Neural cell (in vitro differentiated cells): ENCODE measurements around the gene PUM1. TPM values are rescaled to one million over a fixed set of nuclear protein-coding genes. Genes with fewer than 3 reads are reported as not detected.
"Not testable (repeated sequence)": the region's sequence is repeated elsewhere in the genome, so short reads cannot be mapped to it uniquely, and the experiment has no call there.

Experiments
- H2AFZ ChIP-seq: fragments of 200-600, 300-800 bp; sonication (generic), shearing (Covaris generic); 2 replicates; pipeline ENCODE4 v1.6.0; 2014; ENCODE audit warnings: low read depth, mild to moderate bottlenecking, antibody characterized with exemption, low read length, moderate library complexity
- H3F3A ChIP-seq: fragments of 200-600 bp; shearing (Covaris generic); 2 replicates; pipeline ENCODE4 v1.6.1; 2016; ENCODE audit warnings: mild to moderate bottlenecking, moderate library complexity, mixed read lengths, antibody characterized with exemption, low read length; ENCODE audit not compliant: insufficient read depth, poor library complexity, severe bottlenecking
- H3K27ac ChIP-seq: fragments of 200-600, 300-800 bp; sonication (generic), shearing (Covaris generic); 2 replicates; pipeline ENCODE4 v1.5.1; 2014; ENCODE audit warnings: mild to moderate bottlenecking, low read length, moderate library complexity
- H3K27me3 ChIP-seq: fragments of 300-800, 200-600 bp; sonication (generic), shearing (Covaris generic); 2 replicates; pipeline ENCODE4 v1.6.0; 2014; ENCODE audit warnings: mild to moderate bottlenecking, low read depth, low read length, moderate library complexity; ENCODE audit not compliant: insufficient read depth
- H3K36me3 ChIP-seq: fragments of 300-800, 200-600 bp; sonication (generic), shearing (Covaris generic); 2 replicates; pipeline ENCODE4 v1.5.1; 2014; ENCODE audit warnings: mild to moderate bottlenecking, antibody characterized with exemption, low read length, moderate library complexity; ENCODE audit not compliant: insufficient read depth
- H3K4me2 ChIP-seq: fragments of 300-800, 200-600 bp; sonication (generic), shearing (Covaris generic); 2 replicates; pipeline ENCODE4 v1.6.0; 2014; ENCODE audit warnings: mild to moderate bottlenecking, low read length
- H3K4me3 ChIP-seq: fragments of 300-800, 200-600 bp; sonication (generic), shearing (Covaris generic); 2 replicates; pipeline ENCODE4 v1.5.1; 2014; ENCODE audit warnings: mild to moderate bottlenecking, low read length, moderate library complexity
- H3K79me2 ChIP-seq: fragments of 200-600 bp; shearing (Covaris generic); replicated peaks from 2 replicates; pipeline ENCODE4 v1.6.0; 2014; ENCODE audit warnings: mild to moderate bottlenecking, low read length, moderate library complexity; ENCODE audit not compliant: insufficient read depth
- H3K9ac ChIP-seq: fragments of 300-800, 200-600 bp; sonication (generic), shearing (Covaris generic); 2 replicates; pipeline ENCODE4 v1.6.1; 2016; ENCODE audit warnings: mild to moderate bottlenecking, low read length, mixed read lengths
- H3K9me2 ChIP-seq: fragments of 200-600 bp; shearing (Covaris generic); 2 replicates; pipeline ENCODE4 v1.6.1; 2016; ENCODE audit warnings: mild to moderate bottlenecking, low read length, mixed read lengths; ENCODE audit not compliant: insufficient read depth
- H3K9me3 ChIP-seq: fragments of 200-600, 300-800 bp; sonication (generic), shearing (Covaris generic); 2 replicates; pipeline ENCODE4 v1.6.1; 2016; ENCODE audit warnings: mild to moderate bottlenecking, mixed run types, low read length, moderate library complexity, mixed read lengths
- H4K20me1 ChIP-seq: fragments of 200-600 bp; shearing (Covaris generic); 2 replicates; pipeline ENCODE4 v1.6.1; 2016; ENCODE audit warnings: mild to moderate bottlenecking, mixed run types; ENCODE audit not compliant: insufficient read depth
- CTCF ChIP-seq: fragments of 450-650 bp; IDR thresholded peaks from 2 replicates; pipeline ENCODE4 v1.5.1; 2014; ENCODE audit warnings: antibody characterized with exemption, mild to moderate bottlenecking, moderate library complexity; ENCODE audit not compliant: poor library complexity, severe bottlenecking
- EP300 ChIP-seq: fragments of 450-650 bp; conservative IDR thresholded peaks from 2 replicates; pipeline ENCODE4 v1.6.1; 2014; ENCODE audit warnings: antibody characterized with exemption, mild to moderate bottlenecking, moderate library complexity; ENCODE audit not compliant: poor library complexity, severe bottlenecking
- EZH2 ChIP-seq: fragments of 200-600, 300-800 bp; shearing (Covaris generic), sonication (generic); IDR thresholded peaks from 2 replicates; pipeline ENCODE4 v1.6.1; 2014; ENCODE audit warnings: antibody characterized with exemption, low read length, borderline replicate concordance, mild to moderate bottlenecking; ENCODE audit not compliant: insufficient read depth, poor library complexity, severe bottlenecking
- MXI1 ChIP-seq: fragments of 450-650 bp; conservative IDR thresholded peaks from 2 replicates; pipeline ENCODE4 v1.6.1; 2014; ENCODE audit warnings: antibody characterized with exemption, mild to moderate bottlenecking; ENCODE audit not compliant: poor library complexity, severe bottlenecking
- POLR2AphosphoS5 ChIP-seq: IDR thresholded peaks from 2 replicates; pipeline ENCODE4 v1.6.1; 2012
- RAD21 ChIP-seq: fragments of 450-650 bp; conservative IDR thresholded peaks from 2 replicates; pipeline ENCODE4 v1.6.1; 2014; ENCODE audit warnings: antibody characterized with exemption, mild to moderate bottlenecking, moderate library complexity
- REST ChIP-seq: IDR thresholded peaks from 2 replicates; pipeline ENCODE4 v1.6.1; 2012; ENCODE audit warnings: borderline replicate concordance
- SMC3 ChIP-seq: fragments of 450-650 bp; conservative IDR thresholded peaks from 2 replicates; pipeline ENCODE4 v1.6.1; 2014; ENCODE audit warnings: antibody characterized with exemption, mild to moderate bottlenecking, moderate library complexity; ENCODE audit not compliant: poor library complexity
- TAF1 ChIP-seq: IDR thresholded peaks from 2 replicates; pipeline ENCODE4 v1.6.1; 2012; ENCODE audit warnings: low read depth
- polyA plus RNA-seq: library from polyadenylated mRNA; depleted of rRNA; stranded (reverse); fragments of >200 nt; gene quantifications from 2 replicates; pipeline ENCODE4 v1.2.3, GENCODE V29; 2014

Gene PUM1
- polyA plus RNA-seq, 1 donor from 2014 or later: 60.8 TPM

GRCh38 chr1:30950053-30950452 lies 115.5 kb downstream of the PUM1 start:
- H3K4me3 ChIP-seq: no peak overlapping the region
- H3K27ac ChIP-seq: no peak overlapping the region
- H3K79me2 ChIP-seq: peaks cover 7% of the 10 kb centered on the region
- H3K9me2 ChIP-seq: no peaks in the 10 kb centered on the region
- no peak for TF ChIP-seq MXI1
- no peak for TF ChIP-seq REST
- TF ChIP-seq CTCF: no peak
- TF ChIP-seq EZH2: no peak
- TF ChIP-seq TAF1: no peak
- no peak for TF ChIP-seq SMC3
- TF ChIP-seq RAD21: no peak
- TF ChIP-seq POLR2AphosphoS5: no peak
- TF ChIP-seq EP300: no peak
- H4K20me1 ChIP-seq: no peaks in the 10 kb centered on the region
- H3K9ac ChIP-seq: no peak overlapping the region
- H3K4me2 ChIP-seq: no peak overlapping the region
- H3K36me3 ChIP-seq: peaks cover 25% of the 10 kb centered on the region
- no peak overlapping the region for H2AFZ ChIP-seq
- H3K27me3 ChIP-seq: no peaks in the 10 kb centered on the region
- H3F3A ChIP-seq: no peaks in the 10 kb centered on the region
- no peaks in the 10 kb centered on the region for H3K9me3 ChIP-seq

GRCh38 chr1:30949487-30949838 lies 116.1 kb downstream of the PUM1 start:
- not testable (repeated sequence) for H3K9ac ChIP-seq, H3K79me2 ChIP-seq, H3K27ac ChIP-seq, H3K9me2 ChIP-seq, H4K20me1 ChIP-seq, H3K9me3 ChIP-seq, H3K4me3 ChIP-seq, H3F3A ChIP-seq, H2AFZ ChIP-seq, H3K27me3 ChIP-seq, H3K4me2 ChIP-seq
- H3K36me3 ChIP-seq: peaks cover 22% of the 10 kb centered on the region

- not testable (repeated sequence) for H2AFZ ChIP-seq, H3K9me3 ChIP-seq, H3K27ac ChIP-seq, H3K79me2 ChIP-seq, H4K20me1 ChIP-seq, H3K27me3 ChIP-seq, H3F3A ChIP-seq, H3K9me2 ChIP-seq, H3K4me2 ChIP-seq, H3K9ac ChIP-seq, H3K4me3 ChIP-seq
- peaks cover 20% of the 10 kb centered on the region for H3K36me3 ChIP-seq
Observed at GRCh38 chr1:30948813-30949486, 116.6 kb downstream of the PUM1 start.
